GM18951 (cell line): Measurements from ENCODE around the gene NSUN6.
"Not testable (repeated sequence)": the region's sequence is repeated elsewhere in the genome, so short reads cannot be mapped to it uniquely, and the experiment has no call there.

ENCODE experiments used
- POLR2A ChIP-seq: IDR thresholded peaks from 4 replicates; pipeline ENCODE4 v1.6.1; 2011; ENCODE audit warnings: mild to moderate bottlenecking; ENCODE audit not compliant: insufficient read length, insufficient read depth; ENCODE audit errors: extremely low read depth
- in situ Hi-C: fragments of 300-500 bp; cut with MboI; formaldehyde crosslinking; loops from one replicate; pipeline ENCODE4 v1.12.0; 2022; ENCODE audit warnings: low sequenced_read_pairs, mixed read lengths, inconsistent platforms; ENCODE audit not compliant: unreplicated experiment

NSUN6 gene

GRCh38 chr10:18650404-18650997 lies 886 bp downstream of the NSUN6 start:
- in situ Hi-C loops = no loop called here
- TF ChIP-seq POLR2A = no peak

GRCh38 chr10:18649364-18649959 lies 1.9 kb downstream of the NSUN6 start:
- TF ChIP-seq POLR2A = no peak
- in situ Hi-C loops = no loop called here

GRCh38 chr10:18647945-18648344 lies 3.4 kb downstream of the NSUN6 start:
- no peak for TF ChIP-seq POLR2A
- in situ Hi-C loops = no loop called here

GRCh38 chr10:18647151-18647550 lies 4.2 kb downstream of the NSUN6 start:
- in situ Hi-C loops = no loop called here
- no peak for TF ChIP-seq POLR2A

GRCh38 chr10:18639719-18640118 lies 11.7 kb downstream of the NSUN6 start:
- in situ Hi-C loops = not testable (repeated sequence)

GRCh38 chr10:18637400-18637799 lies 14.0 kb downstream of the NSUN6 start:
- in situ Hi-C loops = not testable (repeated sequence)

GRCh38 chr10:18635995-18636394 lies 15.4 kb downstream of the NSUN6 start:
- TF ChIP-seq POLR2A = no peak
- in situ Hi-C loops = no loop called here

- in situ Hi-C loops = not testable (repeated sequence)
These were observed 18.9 kb downstream of the NSUN6 start for GRCh38 chr10:18632500-18632899.

GRCh38 chr10:18627452-18628018 lies 23.9 kb downstream of the NSUN6 start:
- in situ Hi-C loops = not testable (repeated sequence)

- no peak for TF ChIP-seq POLR2A
- in situ Hi-C loops = no loop called here
These were observed 25.5 kb downstream of the NSUN6 start for GRCh38 chr10:18625886-18626285.

GRCh38 chr10:18623671-18624070 lies 27.7 kb downstream of the NSUN6 start:
- in situ Hi-C loops = not testable (repeated sequence)

- in situ Hi-C loops = no loop called here
These were observed 30.5 kb downstream of the NSUN6 start for GRCh38 chr10:18620856-18621255.

GRCh38 chr10:18619016-18619415 lies 32.4 kb downstream of the NSUN6 start:
- in situ Hi-C loops = no loop called here

More at GRCh38 chr10:18620856-18621255, 30.5 kb downstream of the NSUN6 start:
- no peak for TF ChIP-seq POLR2A

GRCh38 chr10:18616337-18616736 lies 35.0 kb downstream of the NSUN6 start:
- in situ Hi-C loops = no loop called here
- no peak for TF ChIP-seq POLR2A

More at GRCh38 chr10:18619016-18619415, 32.4 kb downstream of the NSUN6 start:
- no peak for TF ChIP-seq POLR2A

GRCh38 chr10:18615618-18616017 lies 35.8 kb downstream of the NSUN6 start:
- in situ Hi-C loops = no loop called here
- TF ChIP-seq POLR2A = no peak

GRCh38 chr10:18611168-18611567 lies 40.2 kb downstream of the NSUN6 start:
- in situ Hi-C loops = no loop called here
- no peak for TF ChIP-seq POLR2A
